IMR-90 (cell line): ENCODE data around the gene C16orf89. TPM values are rescaled to one million over a fixed set of nuclear protein-coding genes. Genes with fewer than 3 reads are reported as not detected.

ENCODE experiments used
- ATAC-seq: fragments of 200-7000 bp; cut with Tn5 transposase; 2 replicates; pipeline ENCODE4 v1.9.1; 2020; ENCODE audit warnings: low read depth, mild to moderate bottlenecking, moderate library complexity
- BruUV-seq: library from RNA; stranded (reverse); fragments of 400-500 nt; replicated peaks from 2 replicates; lab custom pipeline; 2021; lab: Mats Ljungman, UMichigan
- CTCF ChIA-PET: fragments of 300-600 bp; formaldehyde crosslinking; extraction: SDS; loops from one replicate; lab custom pipeline; 2021; ENCODE audit warnings: antibody characterized with exemption; lab: Yijun Ruan, JAX
- POLR2A ChIA-PET: fragments of 300-600 bp; sonication (Branson Sonifier 250); formaldehyde crosslinking; loops from one replicate; lab custom pipeline; 2022; ENCODE audit warnings: antibody characterized with exemption; ENCODE audit not compliant: unreplicated experiment; lab: Charles Lee
- DNase-seq: peaks from one replicate; pipeline ENCODE4 v3.0.0; 2013
- H2AFZ ChIP-seq: replicated peaks from 2 replicates; pipeline ENCODE3; 2013; ENCODE audit warnings: low read length, mild to moderate bottlenecking; ENCODE audit not compliant: poor library complexity
- H2AK5ac ChIP-seq: 2 replicates; pipeline ENCODE4 v1.6.1; 2013; ENCODE audit warnings: low read depth, low read length, inconsistent platforms
- H2AK9ac ChIP-seq: replicated peaks from 2 replicates; pipeline ENCODE3; 2013; ENCODE audit warnings: mild to moderate bottlenecking, low read depth, low read length, moderate library complexity; ENCODE audit not compliant: poor library complexity
- H2BK120ac ChIP-seq: 2 replicates; pipeline ENCODE4 v1.6.1; 2013; ENCODE audit warnings: low read depth, low read length, inconsistent platforms
- H2BK15ac ChIP-seq: 3 replicates; pipeline ENCODE4 v1.6.1; 2013; ENCODE audit warnings: low read depth, low read length, inconsistent platforms
- H2BK20ac ChIP-seq: 2 replicates; pipeline ENCODE4 v1.6.1; 2013; ENCODE audit warnings: low read depth, mild to moderate bottlenecking, inconsistent platforms, low read length, moderate library complexity
- H2BK5ac ChIP-seq: 2 replicates; pipeline ENCODE4 v1.6.1; 2013; ENCODE audit warnings: mild to moderate bottlenecking, low read depth, low read length, inconsistent platforms; ENCODE audit not compliant: poor library complexity, severe bottlenecking
- H3K14ac ChIP-seq: replicated peaks from 2 replicates; pipeline ENCODE4 v1.6.1; 2013; ENCODE audit warnings: low read depth, low read length, inconsistent platforms
- H3K18ac ChIP-seq: 2 replicates; pipeline ENCODE4 v1.6.1; 2013; ENCODE audit warnings: low read depth, low read length, control low read depth
- H3K23ac ChIP-seq: 2 replicates; pipeline ENCODE4 v1.6.1; 2013; ENCODE audit warnings: low read depth, low read length, inconsistent platforms
- H3K27ac ChIP-seq: 2 replicates; pipeline ENCODE4 v1.5.1; 2013; ENCODE audit warnings: mild to moderate bottlenecking, control low read depth, low read length; ENCODE audit not compliant: insufficient read depth
- H3K27me3 ChIP-seq: 2 replicates; pipeline ENCODE4 v1.6.1; 2013; ENCODE audit warnings: low read length; ENCODE audit not compliant: control insufficient read depth, insufficient read depth
- H3K36me3 ChIP-seq: 2 replicates; pipeline ENCODE4 v1.6.1; 2013; ENCODE audit warnings: low read length, mixed read lengths; ENCODE audit not compliant: control insufficient read depth, insufficient read depth
- H3K4ac ChIP-seq: 2 replicates; pipeline ENCODE4 v1.6.1; 2013; ENCODE audit warnings: low read depth, low read length, inconsistent platforms
- H3K4me1 ChIP-seq: 2 replicates; pipeline ENCODE4 v1.6.1; 2013; ENCODE audit warnings: low read length, mixed read lengths; ENCODE audit not compliant: control insufficient read depth, insufficient read depth
- H3K4me2 ChIP-seq: 2 replicates; pipeline ENCODE4 v1.6.1; 2013; ENCODE audit warnings: low read depth, mild to moderate bottlenecking, control low read depth, low read length, moderate library complexity
- H3K4me3 ChIP-seq: 2 replicates; pipeline ENCODE4 v1.5.1; 2013; ENCODE audit warnings: low read depth, mild to moderate bottlenecking, control low read depth, low read length, moderate library complexity; ENCODE audit not compliant: insufficient read depth
- H3K56ac ChIP-seq: 2 replicates; pipeline ENCODE4 v1.6.1; 2013; ENCODE audit warnings: low read length, inconsistent platforms; ENCODE audit not compliant: insufficient read depth; ENCODE audit errors: extremely low read depth
- H3K79me1 ChIP-seq, 2 experiments: 2 replicates each; pipeline ENCODE4 v1.6.1; 2013; ENCODE audit warnings: low read length in 2 of 2, inconsistent platforms in 1 of 2, low read depth in 1 of 2
- H3K9ac ChIP-seq: 2 replicates; pipeline ENCODE4 v1.6.1; 2013; ENCODE audit warnings: low read depth, low read length, control low read depth
- H3K9me1 ChIP-seq: 2 replicates; pipeline ENCODE4 v1.6.1; 2013; ENCODE audit warnings: low read length, inconsistent platforms; ENCODE audit not compliant: insufficient read depth
- H3K9me3 ChIP-seq: 2 replicates; pipeline ENCODE4 v1.6.1; 2013; ENCODE audit warnings: low read length; ENCODE audit not compliant: control insufficient read depth, insufficient read depth
- H4K20me1 ChIP-seq: 2 replicates; pipeline ENCODE4 v1.6.1; 2013; ENCODE audit warnings: low read length, inconsistent platforms; ENCODE audit not compliant: insufficient read depth
- H4K5ac ChIP-seq: 2 replicates; pipeline ENCODE4 v1.6.1; 2013; ENCODE audit warnings: mild to moderate bottlenecking, low read depth, low read length, control low read depth
- H4K8ac ChIP-seq, 2 experiments: 2 replicates each; pipeline ENCODE4 v1.6.1; 2013; ENCODE audit warnings: low read depth in 2 of 2, low read length in 2 of 2, control low read depth in 1 of 2, inconsistent platforms in 1 of 2
- H4K91ac ChIP-seq: 2 replicates; pipeline ENCODE4 v1.6.1; 2013; ENCODE audit warnings: low read depth, low read length, inconsistent platforms; ENCODE audit not compliant: insufficient read depth
- BHLHE40 ChIP-seq: fragments of 150-350 bp; IDR thresholded peaks from 2 replicates; pipeline ENCODE4 v1.6.1; 2016; ENCODE audit warnings: mild to moderate bottlenecking, low read depth, low read length
- CEBPB ChIP-seq: IDR thresholded peaks from 2 replicates; pipeline ENCODE4 v1.6.1; 2012; ENCODE audit warnings: low read depth, low read length, improper control_type of control experiment
- CHD1 ChIP-seq: IDR thresholded peaks from 2 replicates; pipeline ENCODE4 v1.6.1; 2012; ENCODE audit warnings: low read depth, low read length, improper control_type of control experiment
- CTCF ChIP-seq: conservative IDR thresholded peaks from 2 replicates; pipeline ENCODE4 v1.5.1; 2012; ENCODE audit warnings: mild to moderate bottlenecking, low read depth, low read length, improper control_type of control experiment
- FOS ChIP-seq: fragments of 150-350 bp; IDR thresholded peaks from 2 replicates; pipeline ENCODE4 v1.6.1; 2016; ENCODE audit warnings: low read depth, low read length
- MAZ ChIP-seq: IDR thresholded peaks from 2 replicates; pipeline ENCODE4 v1.6.1; 2012; ENCODE audit warnings: low read depth, mild to moderate bottlenecking, low read length, improper control_type of control experiment, moderate library complexity, borderline replicate concordance
- MXI1 ChIP-seq: IDR thresholded peaks from 2 replicates; pipeline ENCODE4 v1.6.1; 2012; ENCODE audit warnings: low read depth, mild to moderate bottlenecking, low read length, moderate library complexity, borderline replicate concordance
- NFE2L2 ChIP-seq: fragments of 150-350 bp; IDR thresholded peaks from 2 replicates; pipeline ENCODE4 v1.6.1; 2016; ENCODE audit warnings: low read depth, mild to moderate bottlenecking, low read length
- POLR2A ChIP-seq: IDR thresholded peaks from 2 replicates; pipeline ENCODE4 v1.6.1; 2012; ENCODE audit warnings: mild to moderate bottlenecking, low read depth, low read length
- RFX5 ChIP-seq: IDR thresholded peaks from 2 replicates; pipeline ENCODE4 v1.8.0; 2012; ENCODE audit warnings: low read depth, mild to moderate bottlenecking, low read length, moderate library complexity
- SMC3 ChIP-seq: fragments of 150-350 bp; IDR thresholded peaks from 2 replicates; pipeline ENCODE4 v1.6.1; 2016; ENCODE audit warnings: low read depth, mild to moderate bottlenecking, antibody characterized with exemption, low read length, moderate library complexity
- USF2 ChIP-seq: fragments of 150-350 bp; IDR thresholded peaks from 2 replicates; pipeline ENCODE4 v1.6.1; 2017; ENCODE audit warnings: mild to moderate bottlenecking, antibody characterized with exemption, low read length, low read depth
- WGBS, 2 experiments: methylation state at CpG; one replicate each; pipeline versions ENCODE4 v1.1.5 to v1.1.7; 2013; ENCODE audit warnings: missing lambda C conversion rate in 2 of 2; ENCODE audit not compliant: insufficient read length in 1 of 2; ENCODE audit errors: extremely low coverage in 2 of 2; 5-methylcytosine and 5-hydroxymethylcytosine counted together
- dilution Hi-C: fragments of 300-500 bp; cut with HindIII; formaldehyde crosslinking; loops from one replicate; pipeline ENCODE4 v1.14.3; 2018; ENCODE audit warnings: low sequenced_read_pairs; ENCODE audit not compliant: unreplicated experiment
- in situ Hi-C: fragments of 300-500 bp; cut with MboI; formaldehyde crosslinking; loops from 3 replicates; pipeline ENCODE4 v1.14.3; 2019; ENCODE audit warnings: low sequenced_read_pairs, inconsistent platforms, mixed read lengths
- intact Hi-C: fragments of 100-400 bp; cut with micrococcal nuclease; formaldehyde crosslinking; loops from 2 replicates; pipeline ENCODE4 v1.10.0; 2022
- polyA plus RNA-seq, 3 experiments: library from polyadenylated mRNA; depleted of rRNA; stranded (reverse); fragments of >200 nt; gene quantifications; 2 replicates each; pipeline ENCODE4 v1.2.3, GENCODE V29; 2012; ENCODE audit warnings: low replicate concordance in 1 of 3
- total RNA-seq: library from RNA; depleted of rRNA; stranded (reverse); fragments of >200 nt; gene quantifications from 2 replicates; pipeline ENCODE4 v1.2.3, GENCODE V29; 2012

The C16orf89 gene
- total and polyA plus RNA-seq, 2 of the 4 experiments (the other 2 are of a cell fraction): 0.17 to 0.18 TPM

DNA sequence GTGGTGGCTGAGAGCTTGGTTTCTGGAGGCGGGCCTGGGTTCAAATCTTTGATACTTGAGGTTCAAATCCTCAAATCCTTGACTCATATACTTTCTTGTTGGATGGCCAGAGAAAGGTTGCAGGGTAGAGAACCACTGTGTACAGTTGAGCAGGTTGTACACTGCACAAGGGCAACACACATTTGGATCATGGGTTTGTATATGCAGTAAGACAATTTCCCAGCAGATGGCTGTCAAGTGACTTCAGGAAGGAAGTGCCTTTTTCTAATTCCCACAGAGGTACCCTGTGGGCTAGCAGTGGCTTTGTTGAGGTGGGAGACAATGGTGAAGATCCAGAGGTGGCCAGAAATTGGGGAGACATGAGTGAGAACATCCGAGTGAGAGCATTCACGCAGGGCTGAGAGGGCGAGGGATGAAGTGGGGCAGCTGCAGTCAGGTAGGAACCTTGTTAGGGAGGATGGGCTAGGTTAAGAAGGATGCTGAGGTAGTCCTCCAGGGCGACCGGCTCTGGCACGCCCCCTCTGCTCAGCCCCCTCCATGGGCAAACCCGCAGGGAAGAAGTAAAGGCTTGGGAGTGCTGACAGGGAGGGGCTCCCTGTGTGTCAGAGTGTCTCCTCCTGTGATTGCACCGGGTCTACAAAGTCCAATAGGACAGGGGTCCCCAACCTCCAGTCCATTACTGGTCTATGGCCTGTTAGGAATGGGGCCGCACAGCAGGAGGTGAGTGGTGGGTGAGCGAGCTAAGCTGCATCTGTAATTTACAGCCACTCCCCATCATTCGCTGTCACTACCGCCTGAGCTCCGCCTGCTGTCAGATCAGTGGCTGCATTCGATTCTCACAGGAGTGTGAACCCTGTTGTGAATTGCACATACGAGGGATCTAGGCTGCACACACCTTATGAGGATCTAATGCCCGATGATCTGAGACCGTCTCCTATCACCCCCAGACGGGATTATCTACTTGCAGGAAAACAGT is 2.7 kb downstream of the C16orf89 start:
- Histone ChIP-seq H2BK15ac (no peak overlapping the region), H2BK5ac (no peak overlapping the region), H3K79me1 (no peaks in the 10 kb centered on the region), H3K9me1 (peaks cover 3% of the 10 kb centered on the region; the same call in 1 of the 2 replicates), H4K20me1 (no peaks in the 10 kb centered on the region), H2BK20ac (no peak overlapping the region), H4K91ac (no peak overlapping the region), H3K9me3 (no peaks in the 10 kb centered on the region), H2AK5ac (no peak overlapping the region), H3K18ac (no peak overlapping the region), H3K27me3 (peaks cover 21% of the 10 kb centered on the region), H4K5ac (no peak overlapping the region), H3K27ac (no peak overlapping the region), H3K23ac (no peak overlapping the region), H3K36me3 (no peaks in the 10 kb centered on the region), H3K4me1 (peaks cover 6% of the 10 kb centered on the region; the same call in 1 of the 2 replicates), H2AFZ (peak overlapping the region; percentile 17), H3K4me2 (no peak overlapping the region), H3K56ac (no peak overlapping the region), H3K4ac (no peak overlapping the region), H3K4me3 (no peak overlapping the region), H4K8ac (no peak overlapping the region), H3K9ac (no peak overlapping the region), H3K14ac (no peak overlapping the region), H2AK9ac (no peak overlapping the region), H2BK120ac (no peak overlapping the region)
- 50% methylated on average over 5 of the region's 19 CpGs; no CpG with 5 or more reads in 1 of the 2 experiments for WGBS, 2 experiments
- BruUV-seq: no TSS peak
- no peak for DNase-seq
- ChIA-PET POLR2A (no interaction called here), CTCF (no interaction called here)
- TF ChIP-seq CHD1: no peak
- TF ChIP-seq MXI1: no peak
- no peak for TF ChIP-seq BHLHE40
- no peak for TF ChIP-seq CTCF
- no peak for TF ChIP-seq RFX5
- TF ChIP-seq POLR2A: no peak
- TF ChIP-seq CEBPB: no peak
- no peak for TF ChIP-seq USF2
- TF ChIP-seq MAZ: no peak
- TF ChIP-seq FOS: no peak
- TF ChIP-seq NFE2L2: no peak
- TF ChIP-seq SMC3: no peak
- no peak for ATAC-seq
- in situ Hi-C loops: no loop called here
- dilution Hi-C loops: no loop called here
- intact Hi-C loops: no loop called here
